ENCODE data around the gene ANKRD13B. TPM values are rescaled to one million over a fixed set of nuclear protein-coding genes. Genes with fewer than 3 reads are reported as not detected.

ANKRD13B gene
- polyA plus RNA-seq, 2 of the 4 experiments (the other 2 are of a cell fraction) = 4.5 to 17.8 TPM

DNA sequence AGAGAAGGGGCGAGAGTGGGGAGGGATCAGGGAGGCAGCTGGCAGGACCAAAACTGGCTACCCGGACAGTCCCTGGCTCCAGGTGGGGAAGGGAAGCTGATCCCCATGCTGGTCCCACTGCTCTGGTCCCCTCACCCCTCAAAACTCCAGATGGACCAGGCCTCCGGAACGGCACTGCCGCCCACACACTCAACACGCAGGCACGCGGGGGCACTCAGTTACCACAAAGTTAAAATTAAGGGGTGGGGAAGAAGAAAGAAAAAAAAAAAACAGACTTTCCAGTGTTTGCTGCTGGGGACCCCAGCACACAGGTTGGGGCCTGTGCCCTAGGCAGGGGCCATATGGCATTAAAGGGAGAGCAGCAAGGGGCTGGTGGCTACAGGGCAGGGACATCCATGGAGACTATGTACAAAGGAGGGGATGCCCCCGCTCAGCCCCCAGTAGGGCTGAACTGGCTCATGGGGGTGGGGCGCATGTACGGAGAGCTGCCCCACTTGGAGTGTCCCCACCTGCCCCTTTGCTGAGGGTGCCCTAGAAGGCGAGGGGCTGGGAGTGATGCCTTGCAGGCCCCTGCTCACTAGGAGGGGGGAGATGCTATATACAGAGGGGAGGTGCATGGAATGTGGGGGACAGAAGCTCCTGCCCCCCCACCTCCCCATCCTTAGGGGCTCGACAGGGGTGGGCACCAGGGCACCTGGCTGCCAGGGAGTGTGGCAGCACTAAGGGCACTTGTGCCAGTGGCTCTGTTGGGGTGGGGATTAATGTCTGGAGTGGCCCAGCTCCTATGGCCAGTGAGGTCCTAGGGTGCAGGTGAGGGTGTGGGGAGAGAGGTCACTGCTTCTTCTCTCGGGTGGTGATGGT is 18.8 kb upstream of the ANKRD13B start:
- TF ChIP-seq, protein P1, sequence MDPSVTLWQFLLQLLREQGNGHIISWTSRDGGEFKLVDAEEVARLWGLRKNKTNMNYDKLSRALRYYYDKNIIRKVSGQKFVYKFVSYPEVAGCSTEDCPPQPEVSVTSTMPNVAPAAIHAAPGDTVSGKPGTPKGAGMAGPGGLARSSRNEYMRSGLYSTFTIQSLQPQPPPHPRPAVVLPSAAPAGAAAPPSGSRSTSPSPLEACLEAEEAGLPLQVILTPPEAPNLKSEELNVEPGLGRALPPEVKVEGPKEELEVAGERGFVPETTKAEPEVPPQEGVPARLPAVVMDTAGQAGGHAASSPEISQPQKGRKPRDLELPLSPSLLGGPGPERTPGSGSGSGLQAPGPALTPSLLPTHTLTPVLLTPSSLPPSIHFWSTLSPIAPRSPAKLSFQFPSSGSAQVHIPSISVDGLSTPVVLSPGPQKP (IDR thresholded peaks at IDR 0.05; ENCODE audit: low read depth, low read length) = no peak
- 0 out of 2 replicates have a peak, but pooled peaks have one; percentile 30 for TF ChIP-seq POLR2AphosphoS2 (conservative IDR thresholded peaks at IDR 0.05; ENCODE audit: low read length)
- no peak for FAIRE-seq
- no peak for DNase-seq (ENCODE audit: low read depth in 1 of 2, low spot score in 1 of 2)
- H3K4me3 ChIP-seq = no peak overlapping the region
- ChIA-PET POLR2A (interaction anchor here (0.9 to 1.7 kb wide), 2 partner anchors 17 to 18 kb away, joined by 5 to 7 read pairs; no protein-coding TSS in a partner anchor), CTCF (interaction anchor here (0.5 to 24.0 kb wide), 10 partner anchors 4 to 522 kb away, joined by 3 to 474 read pairs (median 8); partner anchors contain the start of genes ABHD15, ANKRD13B, CORO6 and TP53I13)
- H3K4me2 ChIP-seq = no peak overlapping the region
- 92% methylated on average over 14 of the region's 14 CpGs for WGBS (ENCODE audit: missing lambda C conversion rate)
- ATAC-seq = no peak
- H3K4me1 ChIP-seq = peaks cover 10% of the 10 kb centered on the region; the same call in 2 of the 3 replicates
- H3K9me3 ChIP-seq = no peaks in the 10 kb centered on the region
- H3K27ac ChIP-seq = 0 out of 6 replicates have a peak overlapping the region, but pooled peaks of 1 of the 2 experiments have one; percentile 6

- ChIA-PET POLR2A (interaction anchor here (0.9 to 1.4 kb wide), 2 partner anchors 8 to 16 kb away, joined by 4 to 5 read pairs; partner anchors contain the start of gene ABHD15), CTCF (interaction anchor here (0.7 to 24.0 kb wide), 9 partner anchors 5 to 521 kb away, joined by 3 to 474 read pairs (median 14); partner anchors contain the start of genes ABHD15, ANKRD13B, CORO6 and TP53I13)
- DNase-seq (ENCODE audit: low read depth in 1 of 2, low spot score in 1 of 2) (no peak), FAIRE-seq (no peak), ATAC-seq (peak in 1 of 2 experiments; percentile 8; a peak in 3 of 6 replicates)
- Histone ChIP-seq H3K4me2 (no peak overlapping the region), H3K4me1 (0 out of 3 replicates have a peak, but pooled peaks cover 3% of the 10 kb centered on the region), H3K9me3 (no peaks in the 10 kb centered on the region), H3K27ac (0 out of 6 replicates have a peak overlapping the region, but pooled peaks of 1 of the 2 experiments have one; percentile 6), H3K4me3 (no peak overlapping the region)
- TF ChIP-seq RNF2 (IDR thresholded peaks at IDR 0.05; ENCODE audit: borderline replicate concordance, low read depth) (no peak), HEYL (CRISPR knock-in tag; IDR thresholded peaks at IDR 0.05) (no peak), MAFK (IDR thresholded peaks at IDR 0.05; ENCODE audit: partially characterized antibody) (peak; percentile 91)
- 84% methylated on average over 13 of the region's 17 CpGs for WGBS (ENCODE audit: missing lambda C conversion rate)
Measured at GRCh38 chr17:29574732-29575510, 18.0 kb upstream of the ANKRD13B start.

DNA sequence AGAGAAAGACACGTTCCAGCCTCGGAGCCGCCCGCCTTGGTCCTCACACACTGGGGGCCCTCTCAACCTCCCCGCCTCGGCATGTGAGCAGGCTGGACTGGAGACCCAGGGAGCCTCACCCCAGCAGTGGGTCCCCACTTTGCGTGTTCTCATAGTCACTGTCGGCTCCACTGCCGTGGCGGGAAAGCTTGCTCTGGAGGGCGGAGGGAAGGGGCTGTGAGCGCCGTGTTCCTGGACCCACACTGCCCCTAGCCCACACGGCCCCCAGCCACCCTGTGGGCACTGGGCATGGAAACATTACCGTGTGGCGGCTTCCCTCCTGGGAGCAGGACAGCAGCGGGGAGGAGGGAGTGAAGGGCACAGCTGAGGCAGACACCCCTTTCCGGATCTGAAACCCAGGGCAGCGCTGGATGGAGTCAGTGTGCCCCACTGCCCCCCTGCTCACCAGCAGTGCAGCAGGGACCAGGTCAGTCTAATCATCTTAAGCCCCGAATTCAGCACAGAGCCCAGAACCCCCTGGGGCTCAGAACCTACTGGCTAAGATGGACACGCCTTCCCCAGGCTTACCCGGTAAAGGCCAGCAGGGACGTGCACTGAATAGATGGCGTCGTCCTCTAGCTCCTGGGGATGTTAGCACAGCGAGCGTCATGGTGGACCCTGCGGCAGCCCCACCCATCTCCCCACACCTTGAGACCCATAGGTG is 17.3 kb upstream of the ANKRD13B start:
- Histone ChIP-seq H3K4me1 (peaks cover 7% of the 10 kb centered on the region), H3K4me2 (no peak overlapping the region), H3K9me3 (no peaks in the 10 kb centered on the region), H3K27ac (no peak overlapping the region), H3K4me3 (no peak overlapping the region)
- no peak for TF ChIP-seq HES2 (IDR thresholded peaks at IDR 0.05)
- no peak for TF ChIP-seq ESRRA (IDR thresholded peaks at IDR 0.05; ENCODE audit: borderline replicate concordance, low read length)
- no peak for TF ChIP-seq TFCP2L1 (CRISPR knock-in tag; IDR thresholded peaks at IDR 0.05)
- TF ChIP-seq CBX8 (IDR thresholded peaks at IDR 0.05) = no peak
- no peak for TF ChIP-seq CBX2 (IDR thresholded peaks at IDR 0.05; ENCODE audit: borderline replicate concordance, low read depth)
- no peak for TF ChIP-seq BHLHE40 (IDR thresholded peaks at IDR 0.05; ENCODE audit: low read depth, low read length)
- no peak for TF ChIP-seq MAFK (IDR thresholded peaks at IDR 0.05; ENCODE audit: partially characterized antibody)
- TF ChIP-seq, protein P2, sequence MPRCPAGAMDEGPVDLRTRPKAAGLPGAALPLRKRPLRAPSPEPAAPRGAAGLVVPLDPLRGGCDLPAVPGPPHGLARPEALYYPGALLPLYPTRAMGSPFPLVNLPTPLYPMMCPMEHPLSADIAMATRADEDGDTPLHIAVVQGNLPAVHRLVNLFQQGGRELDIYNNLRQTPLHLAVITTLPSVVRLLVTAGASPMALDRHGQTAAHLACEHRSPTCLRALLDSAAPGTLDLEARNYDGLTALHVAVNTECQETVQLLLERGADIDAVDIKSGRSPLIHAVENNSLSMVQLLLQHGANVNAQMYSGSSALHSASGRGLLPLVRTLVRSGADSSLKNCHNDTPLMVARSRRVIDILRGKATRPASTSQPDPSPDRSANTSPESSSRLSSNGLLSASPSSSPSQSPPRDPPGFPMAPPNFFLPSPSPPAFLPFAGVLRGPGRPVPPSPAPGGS (IDR thresholded peaks at IDR 0.05) = no peak
- no peak for TF ChIP-seq RAD21 (conservative IDR thresholded peaks at IDR 0.05 in 1 of 2, IDR thresholded peaks at IDR 0.05 in 1 of 2)
- no peak for TF ChIP-seq SMC3 (IDR thresholded peaks at IDR 0.05)
- no peak for TF ChIP-seq HOXA7 (CRISPR knock-in tag; IDR thresholded peaks at IDR 0.05)
- TF ChIP-seq EHMT2 (IDR thresholded peaks at IDR 0.05; ENCODE audit: low read depth) = no peak
- TF ChIP-seq ZNF302 (CRISPR knock-in tag; IDR thresholded peaks at IDR 0.05) = no peak
- TF ChIP-seq MYC (IDR thresholded peaks at IDR 0.05; ENCODE audit: borderline replicate concordance, low read length) = no peak
- TF ChIP-seq ZSCAN20 (CRISPR knock-in tag; IDR thresholded peaks at IDR 0.05) = no peak
- no peak for TF ChIP-seq RARB (CRISPR knock-in tag; IDR thresholded peaks at IDR 0.05)
- no peak for TF ChIP-seq CTCF (IDR thresholded peaks at IDR 0.05)
- TF ChIP-seq HDAC2 (IDR thresholded peaks at IDR 0.05) = no peak
- TF ChIP-seq RFX5 (IDR thresholded peaks at IDR 0.05) = no peak
- no peak for TF ChIP-seq RCOR1 (IDR thresholded peaks at IDR 0.05; ENCODE audit: low read depth, low read length)
- no peak for FAIRE-seq
- ChIA-PET POLR2A (interaction anchor here (0.9 to 1.4 kb wide), 2 partner anchors 8 to 9 kb away, joined by 4 read pairs; partner anchors contain the start of genes ABHD15 and TP53I13), CTCF (interaction anchor here (1.0 to 24.0 kb wide), 11 partner anchors 5 to 517 kb away, joined by 3 to 474 read pairs (median 7); partner anchors contain the start of genes ABHD15, ANKRD13B, CORO6 and MYO18A)
- ATAC-seq = no peak
- 89% methylated on average over 26 of the region's 28 CpGs for WGBS (ENCODE audit: missing lambda C conversion rate)
- DNase-seq (ENCODE audit: low read depth in 1 of 2, low spot score in 1 of 2) = no peak
